GM19238 (cell line): ENCODE results near the gene ZBTB20.

Source experiments
- DNase-seq: peaks from one replicate; pipeline ENCODE4 v3.0.0; 2011; ENCODE audit warnings: low spot score; ENCODE audit not compliant: insufficient read length

The ZBTB20 gene

GRCh38 chr3:114789803-114790202 lies 357.3 kb downstream of the ZBTB20 start:
- no peak for DNase-seq

DNA sequence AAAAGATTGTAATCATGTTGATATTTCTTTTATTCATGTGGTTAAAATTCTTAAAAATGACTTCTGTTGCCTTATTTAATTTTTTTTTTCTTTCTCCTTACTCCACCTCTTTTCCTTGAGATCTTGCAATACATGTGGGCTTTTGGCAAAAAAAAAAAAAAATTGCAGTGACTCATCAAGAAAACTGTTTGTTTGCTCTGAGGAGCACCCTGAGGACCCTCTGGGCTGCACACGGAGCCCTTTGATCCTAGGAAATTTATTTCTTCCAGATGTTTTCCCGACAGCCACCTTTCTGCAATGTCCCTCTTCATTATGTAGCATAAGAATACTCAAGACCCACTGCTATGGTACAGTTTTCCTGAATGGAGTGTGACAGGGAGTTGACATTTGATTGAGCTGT lies 371.7 kb downstream of the ZBTB20 start:
- no peak for DNase-seq

- DNase-seq, result no peak
Measured at GRCh38 chr3:114770874-114771273, 376.2 kb downstream of the ZBTB20 start.

- DNase-seq, result no peak
Measured at GRCh38 chr3:114764056-114764492, 383.0 kb downstream of the ZBTB20 start.

GRCh38 chr3:114762144-114762543 lies 384.9 kb downstream of the ZBTB20 start:
- DNase-seq, result no peak

- DNase-seq, result no peak
Measured at GRCh38 chr3:114760679-114761078, 386.4 kb downstream of the ZBTB20 start.

DNA sequence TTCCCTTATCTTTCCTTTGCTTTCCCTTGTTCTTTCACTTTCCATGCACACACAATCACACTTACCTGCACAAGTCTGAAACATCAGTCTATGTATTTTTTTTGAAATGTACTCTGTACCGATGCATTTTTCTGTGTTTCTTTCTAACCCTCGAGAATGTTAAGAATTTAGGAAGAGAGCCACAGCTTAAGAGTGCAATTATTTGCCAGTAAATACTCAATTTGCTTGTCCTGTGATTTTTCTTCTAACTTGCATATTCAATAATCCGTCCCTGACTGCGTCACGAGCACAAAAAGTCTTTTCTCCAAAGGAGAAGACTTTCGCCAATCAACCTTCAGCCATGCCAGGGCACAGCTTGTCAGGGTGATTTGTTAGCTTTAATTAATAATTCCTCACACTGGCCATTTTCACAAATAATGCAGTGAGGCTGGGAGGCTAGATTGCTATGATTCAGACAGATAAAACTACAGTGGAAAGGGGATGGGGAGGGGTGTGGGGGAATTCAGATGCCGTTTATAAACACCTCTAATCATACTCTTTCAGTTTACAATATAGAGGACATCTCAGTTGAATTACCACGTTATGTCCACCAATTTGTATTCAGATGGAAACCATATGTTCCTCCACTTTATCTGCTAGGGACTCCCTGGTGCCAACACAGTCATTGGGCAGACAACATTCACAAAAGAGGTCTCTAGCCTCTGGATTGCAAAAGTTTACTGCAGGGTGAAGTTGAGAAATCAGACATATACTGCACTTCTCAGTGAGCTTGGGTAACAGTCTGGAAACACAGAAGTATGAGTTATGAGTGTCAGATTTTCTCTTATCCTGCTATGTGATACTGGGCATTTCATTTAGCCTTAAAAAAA lies 388.0 kb downstream of the ZBTB20 start:
- no peak for DNase-seq

DNA sequence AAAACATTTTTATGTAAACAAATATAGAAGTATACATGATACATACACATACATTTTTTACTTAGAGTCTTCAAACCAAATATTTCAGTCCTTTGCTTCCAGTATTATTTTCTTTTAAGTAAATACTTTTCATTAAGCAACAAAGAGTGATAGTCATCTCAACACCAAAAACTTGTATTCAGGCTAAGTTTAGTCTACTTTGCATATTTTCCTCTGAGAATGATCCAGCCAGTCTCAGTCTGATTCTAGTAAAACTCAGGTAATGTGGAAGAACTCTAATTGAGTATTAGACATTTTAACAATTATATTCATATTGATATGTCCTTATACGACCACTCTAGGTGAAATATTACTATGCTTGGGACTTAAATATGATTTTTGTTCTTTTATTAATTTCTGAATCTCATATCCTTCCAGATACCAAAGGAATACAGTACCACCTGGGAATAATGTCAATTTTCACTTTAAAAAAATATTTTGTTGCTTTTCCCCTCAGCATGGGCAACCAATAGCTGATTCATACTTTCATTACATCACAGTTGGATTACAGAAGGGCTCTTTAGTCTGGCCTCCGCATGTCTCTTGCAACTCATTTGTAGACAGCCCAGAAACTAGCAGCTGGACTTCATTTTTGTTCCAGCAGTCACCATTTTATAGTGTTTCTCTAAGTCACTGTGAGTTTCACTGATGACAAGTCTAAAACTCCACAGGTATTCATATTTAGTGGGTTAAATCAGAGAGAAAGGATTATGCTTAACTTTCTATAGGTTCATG lies 390.4 kb downstream of the ZBTB20 start:
- no peak for DNase-seq

GRCh38 chr3:114746502-114746901 lies 400.6 kb downstream of the ZBTB20 start:
- no peak for DNase-seq

DNA sequence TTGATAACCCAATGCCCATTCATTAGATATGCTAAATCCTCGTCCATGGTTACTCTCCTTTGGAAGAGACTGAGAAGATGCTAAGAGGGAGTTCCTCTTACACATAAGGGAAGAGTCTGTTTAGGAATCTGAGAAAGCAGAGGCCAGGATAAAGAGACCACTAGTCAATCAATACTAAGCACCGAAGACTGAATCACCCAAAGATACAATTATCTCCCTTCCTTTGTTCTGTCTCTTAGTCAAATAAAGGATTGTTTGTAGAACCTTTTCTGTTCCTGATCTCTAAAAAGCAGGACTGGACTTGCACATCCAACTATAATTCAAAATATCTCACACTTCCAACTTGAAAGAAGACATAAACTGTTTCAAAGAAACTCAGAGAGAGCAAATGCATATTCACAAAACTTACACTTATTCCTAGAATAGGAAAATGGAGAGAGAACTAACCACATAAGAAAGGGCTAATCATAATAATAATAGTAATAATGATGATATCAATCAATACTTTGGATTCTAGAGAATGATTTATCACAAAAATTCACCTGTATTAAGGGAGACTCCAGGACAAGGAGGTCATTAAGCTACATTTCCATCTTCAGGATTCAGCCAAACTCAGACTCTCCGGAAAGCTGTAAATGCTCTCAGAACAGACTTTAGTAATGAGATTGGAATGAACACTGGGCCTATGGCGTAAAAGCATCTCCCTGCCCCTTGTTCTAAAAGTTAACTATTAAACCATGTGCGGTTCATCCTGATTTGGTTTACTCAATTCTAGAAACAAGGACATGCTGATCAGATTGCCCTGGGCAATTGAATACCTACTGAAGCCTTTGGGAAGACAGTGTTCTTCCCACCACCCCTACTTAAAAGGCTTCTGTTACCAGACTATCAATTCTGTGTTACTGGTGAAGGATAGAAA lies 401.5 kb downstream of the ZBTB20 start:
- no peak for DNase-seq

DNA sequence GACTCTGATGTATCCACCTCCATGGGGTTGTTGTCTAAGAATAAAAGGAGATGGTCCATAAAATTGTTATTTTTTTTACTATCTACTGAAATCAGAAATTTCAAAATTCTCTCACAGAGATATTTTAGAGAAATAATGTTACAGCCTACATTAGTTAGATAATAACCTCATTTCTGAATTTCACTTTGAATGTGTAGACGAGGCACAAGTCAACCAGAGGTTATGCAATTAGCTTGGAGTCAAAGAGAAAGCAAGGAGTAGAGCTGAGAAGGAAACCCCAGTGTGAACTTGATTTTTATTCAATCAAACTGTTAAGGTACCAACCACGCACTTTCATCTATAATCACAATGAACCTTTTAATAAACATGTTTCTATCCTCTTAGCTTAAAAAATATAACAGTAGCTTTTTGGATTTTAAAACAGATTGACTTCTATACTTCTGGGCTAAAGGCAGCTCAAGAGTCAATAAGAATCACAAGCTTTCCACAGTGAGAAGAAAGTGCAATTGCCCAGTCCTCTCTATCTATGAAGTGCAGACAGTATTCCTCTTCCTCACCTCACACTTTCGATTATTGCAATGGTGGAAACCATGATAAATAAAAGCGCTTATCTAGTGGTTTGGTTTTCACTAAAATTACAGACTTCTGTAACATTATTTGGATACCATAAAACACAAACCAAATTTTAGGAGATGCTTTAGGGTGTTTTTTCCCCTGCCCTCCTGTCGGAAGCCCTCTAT lies 403.2 kb downstream of the ZBTB20 start:
- no peak for DNase-seq

- DNase-seq, result no peak
Measured at GRCh38 chr3:114741066-114741465, 406.0 kb downstream of the ZBTB20 start.

- DNase-seq, result no peak
Measured at GRCh38 chr3:114739627-114740026, 407.5 kb downstream of the ZBTB20 start.

GRCh38 chr3:114732353-114732752 lies 414.7 kb downstream of the ZBTB20 start:
- DNase-seq, result no peak

DNA sequence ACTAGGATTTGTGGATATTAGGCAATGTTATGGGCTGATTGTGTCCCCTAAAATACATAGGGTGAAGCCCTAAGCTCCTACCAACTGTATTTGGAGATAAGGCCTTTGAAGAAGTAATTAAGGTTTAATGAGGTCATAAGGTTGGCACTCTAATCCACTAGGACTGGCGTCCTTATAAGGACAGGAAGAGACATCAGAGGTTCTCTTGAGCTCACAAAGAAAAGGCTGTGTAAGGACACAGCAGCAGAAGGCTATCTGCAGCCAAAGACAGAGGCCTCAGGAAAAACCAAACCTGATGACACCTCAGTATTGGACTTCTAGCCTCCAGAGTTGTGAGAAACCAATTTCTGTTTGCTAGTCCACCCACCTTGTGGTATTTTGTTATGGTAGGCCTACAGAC lies 416.7 kb downstream of the ZBTB20 start:
- DNase-seq, result no peak

DNA sequence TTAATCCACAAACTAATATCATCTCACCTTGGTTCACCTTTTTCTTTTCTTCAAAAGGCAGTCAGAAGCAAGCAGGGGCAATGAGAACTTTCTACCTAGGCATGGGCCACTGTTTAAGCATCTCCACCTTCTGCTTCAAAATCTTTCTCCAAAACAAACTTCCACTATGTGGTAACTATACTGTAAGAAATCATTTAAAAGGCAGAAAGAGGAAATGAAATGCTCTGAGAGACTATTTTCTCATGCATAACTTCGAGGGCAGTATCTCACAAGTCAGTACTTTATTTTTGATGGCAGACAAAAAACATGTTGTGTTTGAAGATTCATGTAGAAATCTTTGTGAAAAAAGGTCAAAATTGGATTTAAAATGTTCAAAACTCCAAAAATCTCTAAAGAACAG lies 419.7 kb downstream of the ZBTB20 start:
- DNase-seq, result no peak

- no peak for DNase-seq
Measured at GRCh38 chr3:114725966-114726365, 421.1 kb downstream of the ZBTB20 start.

DNA sequence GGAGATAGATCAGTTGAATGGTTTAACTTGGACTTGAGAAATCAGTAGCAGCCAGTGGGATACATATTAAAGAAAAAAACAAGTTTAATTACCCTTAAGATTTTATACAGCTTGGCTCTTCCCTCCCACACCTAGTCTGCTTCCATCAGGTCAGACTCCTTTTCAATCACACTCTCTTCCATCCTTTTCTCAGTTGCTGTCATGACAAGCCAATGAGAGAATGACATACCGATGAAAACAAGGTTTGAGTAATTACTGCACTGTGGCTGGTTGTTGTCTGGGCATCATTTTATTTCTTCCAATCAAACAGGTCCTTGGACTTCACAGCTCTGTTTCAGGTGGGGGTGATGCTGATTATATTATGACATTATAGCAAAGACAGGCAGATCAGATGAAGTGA lies 424.6 kb downstream of the ZBTB20 start:
- DNase-seq, result no peak

DNA sequence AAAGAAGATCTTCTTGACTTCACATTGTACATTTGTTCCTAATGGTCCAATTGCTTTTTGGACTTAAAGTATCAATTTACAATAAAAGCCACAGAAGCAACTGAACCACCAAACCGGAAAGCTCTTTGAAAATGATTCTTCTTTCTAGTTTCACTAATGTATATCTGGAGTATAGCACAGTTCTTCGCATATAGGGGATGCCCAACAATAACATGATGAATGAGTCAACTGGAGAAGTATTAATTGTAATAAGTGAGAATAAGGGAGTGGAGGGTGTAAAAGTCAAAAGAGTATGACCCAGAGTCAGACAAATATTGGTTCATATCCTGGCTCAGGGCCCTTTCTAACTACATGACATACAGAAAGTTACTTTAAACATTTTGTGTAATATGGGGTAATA lies 425.2 kb downstream of the ZBTB20 start:
- DNase-seq, result no peak

GRCh38 chr3:114721209-114721608 lies 425.9 kb downstream of the ZBTB20 start:
- no peak for DNase-seq

GRCh38 chr3:114718898-114719210 lies 428.2 kb downstream of the ZBTB20 start:
- DNase-seq, result no peak
